22Rv1 (cell line): ENCODE measurements around the gene SLC38A4.

Source experiments
- ZFX ChIP-seq: fragments of 450-650 bp; IDR thresholded peaks from 2 replicates; pipeline ENCODE4 v1.6.1; 2017; ENCODE audit warnings: antibody characterized with exemption, borderline replicate concordance
- TF ChIP-seq, protein P1 (sequence below): fragments of 450-650 bp; IDR thresholded peaks from 2 replicates; pipeline ENCODE4 v1.5.1; 2017; ENCODE audit warnings: mild to moderate bottlenecking

DNA sequence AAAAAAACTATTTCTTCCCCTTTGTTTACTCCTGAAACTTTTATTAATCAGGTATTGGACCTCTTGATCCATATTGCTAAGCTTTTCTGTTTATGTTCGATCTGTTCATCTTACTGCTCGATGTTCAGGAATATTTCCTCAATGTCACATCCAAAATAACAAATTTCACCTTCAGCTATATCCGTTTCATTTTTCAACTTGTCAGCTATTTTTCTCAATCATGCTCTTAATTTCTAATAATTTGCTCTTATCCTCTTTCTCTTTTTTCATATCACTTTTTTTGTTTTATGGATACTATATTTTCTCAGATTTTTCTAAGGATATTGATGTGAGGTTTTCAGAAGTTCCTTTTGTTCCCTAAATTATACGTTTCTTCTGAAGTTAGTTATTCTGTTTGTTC lies 29.8 kb downstream of the SLC38A4 start:
- TF ChIP-seq, protein P1, sequence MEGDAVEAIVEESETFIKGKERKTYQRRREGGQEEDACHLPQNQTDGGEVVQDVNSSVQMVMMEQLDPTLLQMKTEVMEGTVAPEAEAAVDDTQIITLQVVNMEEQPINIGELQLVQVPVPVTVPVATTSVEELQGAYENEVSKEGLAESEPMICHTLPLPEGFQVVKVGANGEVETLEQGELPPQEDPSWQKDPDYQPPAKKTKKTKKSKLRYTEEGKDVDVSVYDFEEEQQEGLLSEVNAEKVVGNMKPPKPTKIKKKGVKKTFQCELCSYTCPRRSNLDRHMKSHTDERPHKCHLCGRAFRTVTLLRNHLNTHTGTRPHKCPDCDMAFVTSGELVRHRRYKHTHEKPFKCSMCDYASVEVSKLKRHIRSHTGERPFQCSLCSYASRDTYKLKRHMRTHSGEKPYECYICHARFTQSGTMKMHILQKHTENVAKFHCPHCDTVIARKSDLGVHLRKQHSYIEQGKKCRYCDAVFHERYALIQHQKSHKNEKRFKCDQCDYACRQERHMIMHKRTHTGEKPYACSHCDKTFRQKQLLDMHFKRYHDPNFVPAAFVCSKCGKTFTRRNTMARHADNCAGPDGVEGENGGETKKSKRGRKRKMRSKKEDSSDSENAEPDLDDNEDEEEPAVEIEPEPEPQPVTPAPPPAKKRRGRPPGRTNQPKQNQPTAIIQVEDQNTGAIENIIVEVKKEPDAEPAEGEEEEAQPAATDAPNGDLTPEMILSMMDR, result no peak
- TF ChIP-seq ZFX, result no peak
